ENCODE results near the gene RETREG3.
"Not testable (repeated sequence)": the region's sequence is repeated elsewhere in the genome, so short reads cannot be mapped to it uniquely, and the experiment has no call there.

Gene RETREG3

GRCh38 chr17:42548993-42549755 lies 60.0 kb downstream of the RETREG3 start:
- TF ChIP-seq, protein P1, sequence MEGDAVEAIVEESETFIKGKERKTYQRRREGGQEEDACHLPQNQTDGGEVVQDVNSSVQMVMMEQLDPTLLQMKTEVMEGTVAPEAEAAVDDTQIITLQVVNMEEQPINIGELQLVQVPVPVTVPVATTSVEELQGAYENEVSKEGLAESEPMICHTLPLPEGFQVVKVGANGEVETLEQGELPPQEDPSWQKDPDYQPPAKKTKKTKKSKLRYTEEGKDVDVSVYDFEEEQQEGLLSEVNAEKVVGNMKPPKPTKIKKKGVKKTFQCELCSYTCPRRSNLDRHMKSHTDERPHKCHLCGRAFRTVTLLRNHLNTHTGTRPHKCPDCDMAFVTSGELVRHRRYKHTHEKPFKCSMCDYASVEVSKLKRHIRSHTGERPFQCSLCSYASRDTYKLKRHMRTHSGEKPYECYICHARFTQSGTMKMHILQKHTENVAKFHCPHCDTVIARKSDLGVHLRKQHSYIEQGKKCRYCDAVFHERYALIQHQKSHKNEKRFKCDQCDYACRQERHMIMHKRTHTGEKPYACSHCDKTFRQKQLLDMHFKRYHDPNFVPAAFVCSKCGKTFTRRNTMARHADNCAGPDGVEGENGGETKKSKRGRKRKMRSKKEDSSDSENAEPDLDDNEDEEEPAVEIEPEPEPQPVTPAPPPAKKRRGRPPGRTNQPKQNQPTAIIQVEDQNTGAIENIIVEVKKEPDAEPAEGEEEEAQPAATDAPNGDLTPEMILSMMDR (IDR thresholded peaks at IDR 0.05; ENCODE audit: low read length, missing control alignments): no peak
- DNase-seq (ENCODE audit: low read depth): no peak

DNA sequence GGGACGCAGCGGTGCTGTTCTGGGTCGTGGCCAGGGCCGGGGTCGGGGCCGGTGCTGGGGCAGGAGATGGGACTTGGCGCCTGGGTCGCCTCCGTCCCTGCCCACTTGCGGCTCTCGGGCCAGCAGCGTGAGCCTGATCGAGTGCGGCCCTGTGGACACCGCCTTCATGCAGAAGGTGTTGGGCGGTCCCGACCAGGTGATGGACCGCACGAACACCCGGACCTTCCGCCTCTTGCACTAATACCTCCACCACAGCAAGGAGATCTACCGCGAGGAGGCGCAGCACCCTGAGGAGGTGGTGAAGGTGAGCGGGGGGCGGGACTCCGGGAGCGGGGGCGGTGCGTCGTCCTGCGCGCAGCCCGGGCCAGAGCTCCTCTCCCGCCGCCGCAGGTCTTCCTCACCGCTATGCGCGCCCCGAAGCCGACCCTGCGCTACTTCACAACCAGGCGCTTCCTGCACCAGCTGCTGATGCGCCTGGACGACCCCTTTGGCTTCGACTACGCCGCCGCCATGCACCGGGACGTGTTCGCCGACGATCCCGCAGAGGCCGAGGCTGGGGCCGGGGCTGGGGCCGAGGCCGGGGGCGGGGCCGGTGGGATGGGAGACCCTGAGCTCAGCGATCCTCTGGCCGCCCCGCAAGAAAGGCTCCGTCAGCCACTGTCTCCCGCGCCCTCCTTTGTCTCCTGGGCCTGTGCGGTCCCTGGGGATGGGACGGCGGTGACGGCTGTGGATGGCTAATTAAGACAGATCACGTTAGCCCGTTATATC lies 60.9 kb downstream of the RETREG3 start:
- peak overlapping the region; percentile 36 for H3K4me3 ChIP-seq (replicated peaks; ENCODE audit: low read depth, low read length)

More at GRCh38 chr17:42548993-42549755, 60.0 kb downstream of the RETREG3 start:
- H3K4me3 ChIP-seq (replicated peaks; ENCODE audit: low read depth, low read length): no peak overlapping the region

DNA sequence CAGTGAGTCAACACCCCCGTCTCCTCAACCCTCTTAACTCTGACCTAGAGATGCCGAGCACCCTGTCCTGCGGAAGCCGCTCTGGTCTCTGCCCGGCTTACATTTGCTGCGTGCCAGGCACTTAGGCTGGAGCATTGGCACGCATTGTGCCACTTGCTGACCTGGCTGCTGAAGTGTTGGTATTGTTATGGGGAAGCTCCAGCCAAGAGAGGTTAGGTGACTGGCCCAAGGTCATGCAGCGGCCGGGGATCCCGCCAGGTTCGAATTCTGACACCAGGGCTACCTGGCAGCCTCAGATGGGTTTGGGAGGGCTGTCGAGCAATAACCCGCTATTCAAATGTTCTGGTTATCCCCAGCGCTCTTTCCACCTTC lies 61.5 kb downstream of the RETREG3 start:
- no peak for DNase-seq (ENCODE audit: low read depth)
- H3K4me3 ChIP-seq (replicated peaks; ENCODE audit: low read depth, low read length): no peak overlapping the region
- TF ChIP-seq, protein P1 (IDR thresholded peaks at IDR 0.05; ENCODE audit: low read length, missing control alignments): no peak

More for the DNA sequence above, 60.9 kb downstream of the RETREG3 start:
- DNase-seq (ENCODE audit: low read depth): peak; percentile 46
- TF ChIP-seq, protein P1 (IDR thresholded peaks at IDR 0.05; ENCODE audit: low read length, missing control alignments): peak; percentile 38

- DNase-seq (ENCODE audit: low read depth): no peak
Measured at GRCh38 chr17:42547001-42547461, 62.1 kb downstream of the RETREG3 start.

GRCh38 chr17:42545755-42546505 lies 63.2 kb downstream of the RETREG3 start:
- not testable (repeated sequence) for DNase-seq (ENCODE audit: low read depth); H3K4me3 ChIP-seq (replicated peaks; ENCODE audit: low read depth, low read length)

More at GRCh38 chr17:42547001-42547461, 62.1 kb downstream of the RETREG3 start:
- no peak overlapping the region for H3K4me3 ChIP-seq (replicated peaks; ENCODE audit: low read depth, low read length)
- TF ChIP-seq, protein P1 (IDR thresholded peaks at IDR 0.05; ENCODE audit: low read length, missing control alignments): no peak

DNA sequence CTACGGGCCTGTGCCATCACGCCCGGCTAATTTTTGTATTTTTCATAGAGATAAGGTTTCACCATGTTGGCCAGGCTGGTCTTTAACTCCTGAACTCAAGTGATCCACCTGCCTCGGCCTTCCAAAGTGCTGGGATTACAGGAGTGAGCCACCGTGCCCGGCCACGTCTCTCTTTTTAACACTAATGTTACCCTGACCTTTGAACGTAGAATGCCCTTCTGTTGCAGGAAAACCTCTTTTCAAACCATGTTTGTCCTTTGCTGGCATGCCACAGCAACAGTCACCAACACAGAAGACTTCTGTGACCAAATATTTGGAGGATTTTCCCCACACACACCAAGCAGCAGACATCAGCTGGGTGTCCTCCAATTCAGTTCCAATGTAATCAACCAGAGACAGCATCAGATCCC lies 64.3 kb downstream of the RETREG3 start:
- TF ChIP-seq, protein P1 (IDR thresholded peaks at IDR 0.05; ENCODE audit: low read length, missing control alignments): no peak
- H3K4me3 ChIP-seq (replicated peaks; ENCODE audit: low read depth, low read length): no peak overlapping the region
- no peak for DNase-seq (ENCODE audit: low read depth)

Measured in fibroblast of pulmonary artery (primary cell).